Stimulated activated CD4-positive, alpha-beta T cell treated with anti-CD3 and anti-CD28 coated beads, Interleukin-4, amount 100 ng/mL, for 24 hours (primary cell): ENCODE data around the gene CALML3.

Experiments used
- DNase-seq: peaks from one replicate; pipeline ENCODE4 v3.0.0-alpha.2; 2020

The CALML3 gene

GRCh38 chr10:5508161-5508604 is 16.6 kb upstream of the CALML3 start:
- DNase-seq, result no peak

- no peak for DNase-seq
Measured at GRCh38 chr10:5508786-5509185, 16.0 kb upstream of the CALML3 start.

- DNase-seq, result no peak
Measured at GRCh38 chr10:5509236-5509635, 15.5 kb upstream of the CALML3 start.

GRCh38 chr10:5509691-5510090 is 15.1 kb upstream of the CALML3 start:
- no peak for DNase-seq

GRCh38 chr10:5510281-5511072 is 14.3 kb upstream of the CALML3 start:
- no peak for DNase-seq

GRCh38 chr10:5511231-5511884 is 13.4 kb upstream of the CALML3 start:
- DNase-seq, result no peak

- DNase-seq, result no peak
Measured at GRCh38 chr10:5511885-5512280, 12.9 kb upstream of the CALML3 start.

- no peak for DNase-seq
Measured at GRCh38 chr10:5512331-5512730, 12.4 kb upstream of the CALML3 start.

GRCh38 chr10:5512881-5513612 is 11.7 kb upstream of the CALML3 start:
- DNase-seq, result no peak

GRCh38 chr10:5514226-5514850 is 10.4 kb upstream of the CALML3 start:
- no peak for DNase-seq

- no peak for DNase-seq
Measured at GRCh38 chr10:5515948-5516761, 8.6 kb upstream of the CALML3 start.

GRCh38 chr10:5517546-5517945 is 7.2 kb upstream of the CALML3 start:
- no peak for DNase-seq

GRCh38 chr10:5518143-5518542 is 6.6 kb upstream of the CALML3 start:
- no peak for DNase-seq

GRCh38 chr10:5519054-5519453 is 5.7 kb upstream of the CALML3 start:
- DNase-seq, result no peak

- DNase-seq, result no peak
Measured at GRCh38 chr10:5522913-5523560, 1.7 kb upstream of the CALML3 start.

- DNase-seq, result no peak
Measured at GRCh38 chr10:5523796-5524574, 776 bp upstream of the CALML3 start.

- no peak for DNase-seq
Measured at GRCh38 chr10:5525561-5526341, 990 bp downstream of the CALML3 start.

GRCh38 chr10:5526691-5527331 is 2.0 kb downstream of the CALML3 start:
- DNase-seq, result no peak

- no peak for DNase-seq
Measured at GRCh38 chr10:5527332-5528200, 2.8 kb downstream of the CALML3 start.
